ENCODE measurements around the gene MOXD1. TPM values are rescaled to one million over a fixed set of nuclear protein-coding genes. Genes with fewer than 3 reads are reported as not detected.

Gene MOXD1
- total and polyA plus RNA-seq, 8 donors, result 40.3 to 106 (median 57.1) TPM

GRCh38 chr6:132382630-132383175 lies 18.6 kb downstream of the MOXD1 start:
- Histone ChIP-seq H3K4me1 (no peaks in the 10 kb centered on the region), H3K27me3 (no peaks in the 10 kb centered on the region), H3K27ac (no peak overlapping the region), H3K4me3 (no peak overlapping the region), H3K9me3 (no peaks in the 10 kb centered on the region), H3K36me3 (no peaks in the 10 kb centered on the region)
- intact Hi-C loops (cut with DNase I), result no loop called here
- ATAC-seq (no peak), DNase-seq (no peak)
- no peak for TF ChIP-seq CTCF (IDR thresholded peaks at IDR 0.05)

GRCh38 chr6:132381381-132381780 lies 19.9 kb downstream of the MOXD1 start:
- intact Hi-C loops (cut with DNase I), result no loop called here
- Histone ChIP-seq H3K27ac (no peak overlapping the region), H3K4me1 (no peaks in the 10 kb centered on the region), H3K4me3 (no peak overlapping the region), H3K36me3 (no peaks in the 10 kb centered on the region), H3K27me3 (no peaks in the 10 kb centered on the region), H3K9me3 (no peaks in the 10 kb centered on the region)
- TF ChIP-seq CTCF (IDR thresholded peaks at IDR 0.05), result no peak
- no peak for ATAC-seq
- no peak for DNase-seq

GRCh38 chr6:132380358-132381029 lies 20.8 kb downstream of the MOXD1 start:
- intact Hi-C loops (cut with DNase I), result no loop called here
- no peaks in the 10 kb centered on the region for H3K36me3 ChIP-seq
- H3K4me1 ChIP-seq, result no peaks in the 10 kb centered on the region
- no peaks in the 10 kb centered on the region for H3K27me3 ChIP-seq
- DNase-seq, result peak in 2 of 4 donors; percentile 54 to 57
- no peak overlapping the region for H3K27ac ChIP-seq
- ATAC-seq, result no peak
- H3K9me3 ChIP-seq, result no peaks in the 10 kb centered on the region
- H3K4me3 ChIP-seq, result no peak overlapping the region
- TF ChIP-seq CTCF (IDR thresholded peaks at IDR 0.05), result no peak

GRCh38 chr6:132369526-132369925 lies 31.7 kb downstream of the MOXD1 start:
- Histone ChIP-seq H3K9me3 (no peaks in the 10 kb centered on the region), H3K27me3 (no peaks in the 10 kb centered on the region), H3K4me3 (no peak overlapping the region), H3K36me3 (no peaks in the 10 kb centered on the region), H3K27ac (no peak overlapping the region), H3K4me1 (no peaks in the 10 kb centered on the region)
- no peak for TF ChIP-seq CTCF (IDR thresholded peaks at IDR 0.05)
- no peak for DNase-seq
- intact Hi-C loops (cut with DNase I), result no loop called here
- no peak for ATAC-seq

- Histone ChIP-seq H3K4me3 (no peak overlapping the region), H3K4me1 (no peaks in the 10 kb centered on the region), H3K27me3 (no peaks in the 10 kb centered on the region), H3K27ac (no peak overlapping the region), H3K9me3 (no peaks in the 10 kb centered on the region), H3K36me3 (no peaks in the 10 kb centered on the region)
- no peak for DNase-seq
- intact Hi-C loops (cut with DNase I), result no loop called here
- no peak for ATAC-seq
- TF ChIP-seq CTCF (IDR thresholded peaks at IDR 0.05), result no peak
Observed at GRCh38 chr6:132368916-132369481, 32.3 kb downstream of the MOXD1 start.
